Activated T-helper 2 cell treated with anti-CD3 and anti-CD28 coated beads, Interferon-gamma antibody, Interleukin-2, Interleukin-4, amounts not matched to agents 10 μg/mL and 5 μg/mL and 100 μg/mL, durations not matched to agents 14 hours and 24 hours and 36 hours (primary cell): ENCODE data around the gene SDR42E2. TPM values are rescaled to one million over a fixed set of nuclear protein-coding genes. Genes with fewer than 3 reads are reported as not detected.

Source experiments
- DNase-seq: peaks from one replicate; pipeline ENCODE4 v3.0.0; 2021; ENCODE audit warnings: low spot score
- H3K27ac Mint-ChIP-seq: one replicate; pipeline ENCODE4 v1.8.0; 2021; ENCODE audit warnings: mixed read lengths
- H3K27me3 Mint-ChIP-seq: one replicate; pipeline ENCODE4 v1.8.0; 2021; ENCODE audit warnings: low read depth, mixed read lengths
- H3K36me3 Mint-ChIP-seq: one replicate; pipeline ENCODE4 v1.8.0; 2021; ENCODE audit warnings: low read depth, mixed read lengths
- H3K4me1 Mint-ChIP-seq: one replicate; pipeline ENCODE4 v1.8.0; 2021; ENCODE audit warnings: low read depth, mixed read lengths
- H3K4me3 Mint-ChIP-seq: one replicate; pipeline ENCODE4 v1.8.0; 2021; ENCODE audit warnings: low read depth, mild to moderate bottlenecking, moderate library complexity, mixed read lengths
- H3K9me3 Mint-ChIP-seq: one replicate; pipeline ENCODE4 v1.8.0; 2021; ENCODE audit warnings: mixed read lengths
- intact Hi-C: fragments of 100-400 bp; cut with micrococcal nuclease; formaldehyde crosslinking; loops from one replicate; pipeline ENCODE4 v1.15.1; 2023
- total RNA-seq: library from RNA; stranded (reverse); gene quantifications from 2 replicates; pipeline ENCODE4 v1.2.3, GENCODE V29; 2022

SDR42E2 gene
- total RNA-seq, 1 donor from 2014 or later: 0.09 TPM

DNA sequence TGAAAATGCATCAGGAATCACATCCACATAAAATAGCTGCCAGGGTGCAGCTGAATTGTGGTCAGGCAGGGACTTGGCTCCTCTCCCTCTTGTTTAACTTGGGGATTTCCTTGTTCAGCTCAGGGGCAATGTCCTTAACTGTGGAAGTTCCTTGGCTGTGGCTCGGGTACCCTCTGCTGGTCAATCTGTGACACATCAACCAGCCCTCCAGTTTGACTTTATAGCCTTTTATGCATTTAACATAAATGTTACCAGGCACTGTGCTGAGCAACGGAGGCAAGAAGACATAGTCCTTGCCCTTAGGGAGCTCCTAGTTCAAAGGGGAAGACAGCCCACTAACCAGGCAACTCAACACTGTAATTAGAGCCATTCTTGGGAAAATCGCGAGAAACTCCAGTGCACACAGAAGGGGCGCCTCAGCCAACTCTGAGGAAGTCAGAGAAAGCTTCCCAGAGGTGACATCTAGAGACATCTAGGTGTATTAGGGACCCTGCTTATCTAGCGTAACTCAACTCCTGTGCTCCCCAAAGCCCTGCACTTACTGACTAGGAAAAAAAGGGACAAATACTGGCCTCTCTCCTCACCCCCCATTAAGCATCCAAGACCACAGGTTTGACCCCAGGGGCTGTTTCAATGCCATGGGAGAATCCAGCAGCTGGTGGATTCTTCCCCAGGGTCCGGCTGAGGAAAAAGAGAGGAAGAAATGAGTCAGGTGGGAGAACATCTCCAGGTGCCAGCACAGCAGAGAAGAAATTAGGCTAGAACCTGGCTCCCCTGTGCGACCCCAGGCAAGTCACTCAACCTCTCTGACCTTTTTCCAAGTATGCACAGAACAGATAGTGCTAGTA lies 26.5 kb downstream of the SDR42E2 start:
- DNase-seq: peak; percentile 54
- H3K27ac Mint-ChIP-seq: peak overlapping the region; percentile 99
- H3K27me3 Mint-ChIP-seq: no peaks in the 10 kb centered on the region
- H3K4me3 Mint-ChIP-seq: peak overlapping the region; percentile 84
- peaks cover 34% of the 10 kb centered on the region for H3K4me1 Mint-ChIP-seq
- H3K9me3 Mint-ChIP-seq: no peaks in the 10 kb centered on the region
- intact Hi-C loops: loop anchor here (2.0 to 10.0 kb wide), 4 partner anchors 64 to 364 kb away; partner anchors contain the start of genes PDZD9 and VWA3A
- no peaks in the 10 kb centered on the region for H3K36me3 Mint-ChIP-seq

DNA sequence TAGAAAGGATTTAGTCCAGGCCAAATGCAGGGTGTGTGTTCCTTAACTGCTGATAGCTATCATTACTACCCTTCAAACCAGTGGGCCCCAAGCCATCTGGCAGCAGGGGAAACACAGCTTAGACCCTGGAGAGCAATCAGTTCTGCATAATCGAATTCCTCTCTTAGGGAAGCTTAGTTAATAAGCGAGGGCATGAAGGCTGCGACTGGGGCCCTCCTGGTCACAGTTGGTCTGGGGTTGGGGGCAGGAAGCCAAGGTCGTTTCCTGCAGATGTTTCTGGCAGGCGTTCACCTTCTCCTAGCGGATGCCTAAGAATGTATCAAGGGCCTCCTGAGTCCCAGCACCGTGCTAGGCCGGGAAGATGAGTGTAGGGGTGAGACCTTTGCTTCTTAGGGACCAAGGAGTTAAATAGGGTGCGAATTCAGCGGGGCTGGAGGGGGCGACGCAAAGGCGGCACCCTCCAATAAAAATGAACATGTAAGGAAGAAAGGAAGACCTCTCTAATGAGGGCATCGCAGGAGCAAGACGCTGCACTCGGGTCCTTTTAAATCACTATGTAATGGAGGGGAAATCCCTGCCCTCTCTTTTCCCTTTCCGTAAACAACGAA lies 27.3 kb downstream of the SDR42E2 start:
- peak overlapping the region; percentile 84 for H3K4me3 Mint-ChIP-seq
- H3K4me1 Mint-ChIP-seq: peaks cover 40% of the 10 kb centered on the region
- H3K27ac Mint-ChIP-seq: peak overlapping the region; percentile 99
- intact Hi-C loops: loop anchor here (1.0 to 10.0 kb wide), 10 partner anchors 17 to 1287 kb away; partner anchors contain the start of genes DCUN1D3, EEF2K, LYRM1 and PDZD9
- no peaks in the 10 kb centered on the region for H3K36me3 Mint-ChIP-seq
- no peaks in the 10 kb centered on the region for H3K27me3 Mint-ChIP-seq
- no peaks in the 10 kb centered on the region for H3K9me3 Mint-ChIP-seq
- no peak for DNase-seq

DNA sequence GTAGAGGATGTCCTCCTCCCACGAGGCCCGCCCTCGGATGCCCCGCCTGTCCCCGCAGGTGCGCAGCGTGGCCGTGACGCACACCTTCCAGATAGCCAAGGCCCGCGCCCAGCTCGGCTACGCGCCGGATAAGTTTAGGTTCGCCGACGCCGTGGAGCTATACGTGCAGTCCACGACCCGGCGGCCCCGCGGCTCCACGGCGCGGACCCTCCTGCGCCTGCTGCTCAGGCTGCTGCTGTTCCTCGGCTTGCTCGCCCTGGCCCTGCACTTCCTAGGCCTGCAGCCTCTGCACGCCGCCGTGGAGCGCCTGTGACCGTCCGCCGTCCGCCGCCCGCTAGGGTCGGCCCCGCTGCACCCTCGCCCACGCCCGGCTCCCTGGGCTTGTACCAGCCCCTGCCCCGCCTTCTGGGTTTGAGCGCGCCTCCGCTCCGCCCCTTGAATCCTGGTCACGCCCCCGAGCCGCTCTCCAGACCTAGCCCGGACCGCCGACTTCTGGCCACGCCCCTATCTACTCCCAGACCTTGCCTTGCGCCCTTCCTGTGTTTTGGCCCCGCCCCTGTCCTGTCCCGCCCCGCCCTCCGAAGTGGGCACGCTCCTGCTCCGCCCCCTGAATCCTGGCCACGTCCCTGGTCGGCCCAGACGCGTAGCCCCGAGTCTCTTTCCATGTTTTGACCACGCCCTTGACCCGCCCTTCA lies 27.9 kb downstream of the SDR42E2 start:
- DNase-seq: peak; percentile 99
- Mint-ChIP-seq H3K36me3 (no peaks in the 10 kb centered on the region), H3K27ac (peak overlapping the region; percentile 99), H3K27me3 (no peaks in the 10 kb centered on the region), H3K4me1 (peaks cover 46% of the 10 kb centered on the region), H3K4me3 (peak overlapping the region; percentile 84), H3K9me3 (no peaks in the 10 kb centered on the region)
- intact Hi-C loops: loop anchor here (1.0 to 5.0 kb wide), 6 partner anchors 17 to 1288 kb away; partner anchors contain the start of genes DCUN1D3, EEF2K, LYRM1 and POLR3E

DNA sequence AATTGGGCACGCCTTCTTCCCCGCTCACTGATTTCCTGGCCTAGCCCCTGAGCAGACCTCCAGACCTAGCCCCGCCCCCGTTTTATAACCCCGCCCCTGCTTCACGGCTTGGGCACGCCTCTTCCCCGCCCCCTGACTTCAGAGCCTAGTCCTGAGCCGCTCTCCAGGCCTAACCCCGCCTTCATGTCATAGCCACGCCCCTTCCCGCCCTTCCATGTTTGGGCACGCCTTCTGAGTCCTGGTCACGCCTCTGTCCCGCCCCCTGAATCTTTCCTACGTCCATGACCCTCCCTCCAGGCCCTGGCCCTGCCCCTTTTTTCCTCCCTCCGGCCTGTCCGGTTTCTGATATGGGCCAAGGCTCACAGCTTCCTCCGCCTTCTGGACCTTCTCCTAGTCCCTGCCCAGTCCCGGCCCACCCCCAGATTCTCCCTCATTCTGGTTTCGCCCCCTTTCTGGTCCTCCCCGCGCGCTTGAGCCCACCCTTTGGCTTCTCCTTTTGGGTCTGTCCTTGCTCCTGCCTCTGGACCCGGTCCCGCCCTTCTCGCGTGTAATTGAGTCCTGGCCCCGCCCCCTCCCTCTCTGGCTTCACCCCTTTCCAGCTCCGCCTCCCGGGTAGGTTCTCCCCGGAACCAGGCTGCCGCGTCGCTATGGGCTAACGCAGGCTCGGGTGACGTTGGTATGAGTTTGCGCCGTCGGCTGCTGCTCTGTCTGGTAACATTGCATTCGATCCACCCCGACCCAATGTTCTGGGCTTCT lies 28.6 kb downstream of the SDR42E2 start:
- H3K27ac Mint-ChIP-seq: peak overlapping the region; percentile 99
- H3K27me3 Mint-ChIP-seq: no peaks in the 10 kb centered on the region
- peaks cover 52% of the 10 kb centered on the region for H3K4me1 Mint-ChIP-seq
- no peaks in the 10 kb centered on the region for H3K36me3 Mint-ChIP-seq
- intact Hi-C loops: loop anchor here (1.0 to 5.0 kb wide), 6 partner anchors 16 to 1289 kb away; partner anchors contain the start of genes DCUN1D3, EEF2K, LYRM1 and POLR3E
- peak; percentile 94 for DNase-seq
- H3K9me3 Mint-ChIP-seq: no peaks in the 10 kb centered on the region
- peak overlapping the region; percentile 84 for H3K4me3 Mint-ChIP-seq

DNA sequence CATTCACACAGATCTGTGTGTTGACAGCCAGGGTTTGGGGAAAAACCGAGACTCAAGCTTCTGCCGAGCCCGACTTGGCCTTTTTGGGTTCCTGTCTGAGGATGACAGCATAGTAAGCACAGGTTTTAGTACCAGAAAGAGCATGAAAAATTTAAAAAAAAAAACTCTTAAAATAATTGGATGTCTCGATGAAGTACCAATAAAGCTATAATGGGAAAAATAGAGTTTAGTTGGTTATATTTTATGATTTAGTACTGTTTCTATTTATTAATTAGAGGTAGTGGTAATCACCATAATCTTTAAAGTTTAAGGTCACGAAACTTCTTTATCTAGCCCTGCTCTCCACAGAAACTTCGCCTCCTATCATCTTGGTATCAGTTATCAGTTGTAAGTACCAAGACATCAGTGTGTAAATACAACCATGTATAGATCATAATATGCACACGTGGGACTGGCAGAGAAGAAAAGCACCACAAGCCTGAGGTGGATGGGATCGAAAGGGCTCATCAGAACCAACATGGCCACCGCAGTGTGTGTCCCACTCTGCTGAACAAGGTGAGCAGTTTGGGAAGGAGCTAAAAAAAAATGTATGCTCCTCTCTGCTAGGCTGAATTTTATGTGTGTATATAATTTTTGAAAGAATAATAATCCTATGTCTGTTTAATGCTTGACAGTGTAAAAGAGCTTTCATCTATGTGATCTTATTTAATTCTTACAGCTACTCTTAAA lies 29.4 kb downstream of the SDR42E2 start:
- Mint-ChIP-seq H3K27me3 (no peaks in the 10 kb centered on the region), H3K27ac (peak overlapping the region; percentile 99), H3K36me3 (no peaks in the 10 kb centered on the region), H3K4me1 (peaks cover 55% of the 10 kb centered on the region), H3K9me3 (no peaks in the 10 kb centered on the region), H3K4me3 (peak overlapping the region; percentile 84)
- DNase-seq: peak; percentile 33
- intact Hi-C loops: loop anchor here (2.0 to 5.0 kb wide), 4 partner anchors 15 to 1289 kb away; partner anchors contain the start of genes DCUN1D3, EEF2K, LYRM1 and UQCRC2

DNA sequence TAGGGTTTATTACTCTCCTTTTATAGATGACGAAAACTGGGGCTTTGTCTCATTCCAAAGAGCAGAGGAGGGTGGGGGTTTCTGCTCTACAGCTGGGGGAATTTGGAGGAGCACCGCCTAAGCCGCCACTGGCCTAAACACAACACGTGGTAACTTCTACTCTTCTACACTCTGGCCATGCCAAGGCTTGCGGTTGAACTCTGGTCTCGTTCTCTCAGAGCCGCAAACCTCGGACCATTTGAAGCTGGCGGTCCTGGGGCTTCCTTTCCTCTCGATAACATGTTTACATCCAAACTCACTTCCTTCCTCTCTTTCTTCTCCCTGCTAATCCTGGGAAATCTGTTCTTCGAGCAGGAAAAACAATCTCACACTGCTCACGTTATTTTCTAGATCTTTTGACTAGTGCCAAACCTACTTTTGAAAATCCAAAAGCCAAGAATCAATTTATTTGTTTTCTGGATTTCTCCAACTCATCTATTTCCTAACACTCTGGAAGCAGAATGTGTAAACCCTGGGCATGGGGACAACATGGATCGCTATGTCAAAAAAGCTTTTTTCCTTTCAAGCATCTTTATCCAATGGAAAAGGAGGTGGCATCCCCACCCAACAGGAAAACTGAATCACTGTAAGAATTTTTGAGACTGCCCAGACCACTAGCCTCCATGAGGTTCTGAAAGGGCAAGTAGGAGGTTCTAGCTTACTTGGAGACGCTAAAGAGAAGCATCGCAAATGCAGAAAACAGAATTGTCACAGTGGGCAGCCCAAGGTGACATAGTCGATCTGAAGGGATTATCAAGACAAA lies 30.2 kb downstream of the SDR42E2 start:
- peaks cover 56% of the 10 kb centered on the region for H3K4me1 Mint-ChIP-seq
- intact Hi-C loops: loop anchor here (5.0 kb wide), 1 partner anchor 1290 kb away; the partner anchor contains the start of genes DCUN1D3 and LYRM1

DNA sequence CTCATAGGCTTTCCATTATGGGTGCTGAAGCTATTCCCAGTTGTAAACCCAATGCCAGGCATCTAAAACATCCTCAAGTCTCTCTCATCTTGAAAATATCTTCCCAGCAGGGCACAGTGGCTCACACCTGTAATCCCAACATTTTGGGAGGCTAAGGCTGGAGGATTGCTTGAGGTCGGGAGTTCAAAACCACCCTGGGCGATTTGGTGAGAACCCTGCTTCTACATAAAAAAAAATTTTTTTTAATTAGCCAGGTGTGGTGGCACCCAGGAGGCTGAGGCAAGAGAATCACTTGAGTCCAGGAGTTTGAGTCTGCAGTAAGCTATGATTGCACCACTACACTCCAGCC lies 30.7 kb downstream of the SDR42E2 start:
- Mint-ChIP-seq H3K36me3 (no peaks in the 10 kb centered on the region), H3K27me3 (no peaks in the 10 kb centered on the region), H3K9me3 (no peaks in the 10 kb centered on the region), H3K4me1 (peaks cover 57% of the 10 kb centered on the region), H3K27ac (no peak overlapping the region), H3K4me3 (no peak overlapping the region)
- no peak for DNase-seq
- intact Hi-C loops: loop anchor here (5.0 kb wide), 1 partner anchor 1291 kb away; the partner anchor contains the start of genes DCUN1D3 and LYRM1

More for the DNA sequence above, 30.2 kb downstream of the SDR42E2 start:
- peak overlapping the region; percentile 99 for H3K27ac Mint-ChIP-seq
- H3K4me3 Mint-ChIP-seq: peak overlapping the region; percentile 78
- DNase-seq: peak; percentile 82
- H3K36me3 Mint-ChIP-seq: no peaks in the 10 kb centered on the region
- H3K9me3 Mint-ChIP-seq: no peaks in the 10 kb centered on the region
- no peaks in the 10 kb centered on the region for H3K27me3 Mint-ChIP-seq

DNA sequence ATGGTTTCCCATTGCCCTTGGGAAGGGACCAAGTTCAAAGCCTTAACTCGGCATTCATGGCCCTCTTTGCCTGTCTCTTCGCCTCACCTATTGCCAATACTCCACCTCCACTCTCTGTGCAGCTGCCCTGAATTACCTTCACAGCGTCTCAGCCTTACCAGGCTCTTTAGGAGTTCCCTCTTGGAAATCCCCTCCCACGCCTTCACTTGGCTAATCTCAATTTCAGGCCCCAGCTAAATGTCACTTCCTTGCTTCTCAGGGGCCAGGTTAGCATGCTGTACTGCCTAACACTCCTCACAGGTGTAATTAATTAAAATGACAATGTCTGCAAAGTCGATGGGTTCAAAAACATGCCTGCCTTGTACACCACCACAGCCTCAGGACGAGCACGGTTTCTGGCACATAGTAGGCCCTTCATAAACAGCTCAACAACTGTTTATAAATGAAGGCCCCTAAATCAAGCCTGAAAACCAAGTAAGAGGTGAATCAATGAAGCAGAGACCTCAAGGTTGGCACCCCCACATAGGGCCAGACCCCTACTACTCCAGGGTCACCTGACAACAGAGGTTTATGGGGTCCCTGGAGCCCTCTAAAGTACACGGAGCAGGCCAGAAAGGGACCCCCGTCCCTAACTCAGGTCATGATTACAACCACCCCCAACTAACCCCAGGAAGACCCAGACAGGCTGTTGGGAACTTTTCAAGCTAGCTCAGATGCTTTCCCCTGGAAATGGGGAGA lies 32.6 kb downstream of the SDR42E2 start:
- Mint-ChIP-seq H3K36me3 (no peaks in the 10 kb centered on the region), H3K27me3 (no peaks in the 10 kb centered on the region), H3K4me1 (peaks cover 48% of the 10 kb centered on the region), H3K4me3 (peak overlapping the region; percentile 76), H3K27ac (peak overlapping the region; percentile 79), H3K9me3 (no peaks in the 10 kb centered on the region)
- DNase-seq: no peak
- intact Hi-C loops: loop anchor here (1.0 to 5.0 kb wide), 4 partner anchors 11 to 1293 kb away; partner anchors contain the start of genes DCUN1D3, EEF2K, LYRM1 and POLR3E

DNA sequence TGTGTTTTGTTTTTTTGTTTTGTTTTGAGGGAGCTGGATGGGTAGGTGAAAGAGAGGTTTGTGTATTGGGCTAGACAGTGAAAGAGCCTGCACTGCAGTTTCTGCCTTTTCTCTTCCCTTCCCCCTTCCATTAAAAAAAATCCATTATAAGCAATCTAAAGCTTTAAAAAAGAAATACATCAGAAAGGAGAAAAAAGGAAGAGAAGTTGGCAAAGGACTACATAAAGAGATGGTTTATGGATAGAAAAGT lies 33.1 kb downstream of the SDR42E2 start:
- H3K4me3 Mint-ChIP-seq: peak overlapping the region; percentile 76
- H3K36me3 Mint-ChIP-seq: no peaks in the 10 kb centered on the region
- peak overlapping the region; percentile 79 for H3K27ac Mint-ChIP-seq
- intact Hi-C loops: loop anchor here (1.0 to 2.0 kb wide), 3 partner anchors 11 to 102 kb away; partner anchors contain the start of genes EEF2K and POLR3E
- H3K9me3 Mint-ChIP-seq: no peaks in the 10 kb centered on the region
- no peak for DNase-seq
- H3K27me3 Mint-ChIP-seq: no peaks in the 10 kb centered on the region
- H3K4me1 Mint-ChIP-seq: peaks cover 48% of the 10 kb centered on the region

DNA sequence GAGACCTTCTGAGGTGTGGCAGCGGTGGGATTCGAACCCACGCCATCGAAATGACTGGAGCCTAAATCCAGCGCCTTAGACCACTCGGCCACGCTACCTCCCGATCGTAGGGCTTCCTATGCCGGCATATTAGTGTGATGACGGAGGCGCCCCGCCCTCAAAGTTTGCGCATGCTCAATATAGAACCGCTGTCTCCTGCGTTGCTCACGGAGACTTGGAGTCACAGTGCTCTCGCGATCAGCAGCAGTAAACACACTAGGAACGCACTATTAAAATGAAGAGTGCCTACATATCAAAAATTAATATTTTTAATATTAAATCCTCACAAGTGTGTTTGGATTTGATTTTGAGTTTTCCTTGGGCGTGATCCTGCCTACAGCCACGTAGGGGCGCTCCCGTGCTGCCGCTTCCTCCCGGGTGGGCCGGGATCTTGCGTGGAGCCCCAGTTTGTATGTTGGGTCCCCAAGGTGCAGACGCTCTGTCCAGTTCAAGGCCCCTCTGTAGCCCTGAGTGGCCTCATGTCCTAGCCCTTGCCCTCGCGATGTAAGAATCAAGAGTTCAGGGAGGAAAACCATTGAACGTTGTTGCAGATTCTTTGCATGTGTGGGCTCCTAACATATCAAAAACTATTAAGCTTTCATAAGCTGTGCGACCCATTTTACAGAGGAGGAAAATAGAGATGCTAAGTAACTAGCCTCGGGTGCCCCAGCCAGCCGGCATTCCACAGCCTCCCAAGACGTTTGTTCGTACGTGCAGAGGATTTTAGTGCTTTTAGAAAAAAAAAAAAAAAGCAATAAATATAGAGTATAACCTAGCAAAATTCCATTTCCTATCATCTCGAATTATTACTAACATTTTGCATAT lies 33.6 kb downstream of the SDR42E2 start:
- intact Hi-C loops: loop anchor here (1.0 to 2.0 kb wide), 3 partner anchors 10 to 101 kb away; partner anchors contain the start of genes EEF2K and POLR3E
- H3K4me1 Mint-ChIP-seq: peaks cover 48% of the 10 kb centered on the region
- H3K4me3 Mint-ChIP-seq: peak overlapping the region; percentile 78
- H3K27ac Mint-ChIP-seq: peak overlapping the region; percentile 79
- H3K9me3 Mint-ChIP-seq: no peaks in the 10 kb centered on the region
- no peaks in the 10 kb centered on the region for H3K27me3 Mint-ChIP-seq
- DNase-seq: peak; percentile 91
- H3K36me3 Mint-ChIP-seq: no peaks in the 10 kb centered on the region
